HG02840 (cell line): Measurements from ENCODE around the gene TRIM37.

ENCODE experiments used
- ATAC-seq: cut with Tn5 transposase; IDR thresholded peaks from one replicate; pipeline ENCODE4 v1.9.1; 2021; ENCODE audit warnings: mild to moderate bottlenecking, moderate library complexity, moderate number of reproducible peaks; ENCODE audit not compliant: unreplicated experiment, low FRiP score

TRIM37 gene

GRCh38 chr17:58997756-58998553, 108.7 kb downstream of the TRIM37 start:
- ATAC-seq = no peak

- no peak for ATAC-seq
Observed at GRCh38 chr17:58996968-58997367, 109.7 kb downstream of the TRIM37 start.

- no peak for ATAC-seq
Observed at GRCh38 chr17:58995247-58995940, 111.3 kb downstream of the TRIM37 start.

- no peak for ATAC-seq
Observed at GRCh38 chr17:58993311-58993710, 113.4 kb downstream of the TRIM37 start.

- ATAC-seq = no peak
Observed at GRCh38 chr17:58991718-58992331, 114.9 kb downstream of the TRIM37 start.

GRCh38 chr17:58989629-58990028, 117.1 kb downstream of the TRIM37 start:
- ATAC-seq = no peak

- no peak for ATAC-seq
Observed at GRCh38 chr17:58985971-58986370, 120.7 kb downstream of the TRIM37 start.

- ATAC-seq = no peak
Observed at GRCh38 chr17:58985367-58985766, 121.3 kb downstream of the TRIM37 start.

GRCh38 chr17:58982626-58983025, 124.1 kb downstream of the TRIM37 start:
- ATAC-seq = no peak

GRCh38 chr17:58980706-58981481, 125.8 kb downstream of the TRIM37 start:
- no peak for ATAC-seq

- no peak for ATAC-seq
Observed at GRCh38 chr17:58976541-58976940, 130.1 kb downstream of the TRIM37 start.

GRCh38 chr17:58974354-58974753, 132.3 kb downstream of the TRIM37 start:
- no peak for ATAC-seq

GRCh38 chr17:58970609-58971450, 135.8 kb downstream of the TRIM37 start:
- no peak for ATAC-seq

GRCh38 chr17:58969612-58970011, 137.1 kb downstream of the TRIM37 start:
- no peak for ATAC-seq

- ATAC-seq = no peak
Observed at GRCh38 chr17:58969156-58969555, 137.5 kb downstream of the TRIM37 start.

GRCh38 chr17:58968426-58969061, 138.1 kb downstream of the TRIM37 start:
- ATAC-seq = no peak

GRCh38 chr17:58966208-58966607, 140.5 kb downstream of the TRIM37 start:
- no peak for ATAC-seq

GRCh38 chr17:58965221-58965620, 141.5 kb downstream of the TRIM37 start:
- ATAC-seq = no peak

- no peak for ATAC-seq
Observed at GRCh38 chr17:58960068-58960467, 146.6 kb downstream of the TRIM37 start.
